Measurements from ENCODE around the gene TFG. TPM values are rescaled to one million over a fixed set of nuclear protein-coding genes. Genes with fewer than 3 reads are reported as not detected.
A peak's percentile ranks its signal among the peaks of the same experiment; 100 is the strongest.

TFG gene
- total and polyA plus RNA-seq, 2 of the 4 experiments (the other 2 are of a cell fraction): 47.7 to 165 TPM

DNA sequence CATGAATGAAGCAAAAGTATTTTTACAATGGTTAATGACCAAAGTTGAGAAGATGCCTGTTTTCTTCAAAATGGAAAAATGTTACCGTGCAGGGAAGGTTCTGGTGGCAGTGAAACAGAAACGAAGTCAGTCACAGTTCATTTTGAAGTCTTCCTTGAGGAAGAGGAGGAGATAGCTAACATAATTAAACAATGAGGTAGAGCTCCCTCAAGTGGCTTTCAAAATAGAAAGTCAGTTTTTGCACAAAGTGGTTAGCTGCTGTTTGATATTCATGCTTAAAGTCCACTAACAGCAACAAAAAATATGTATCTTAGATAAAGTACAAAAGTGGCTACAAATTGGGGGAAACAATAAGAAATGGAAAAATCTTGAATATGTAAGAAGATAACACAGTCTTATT, 87.3 kb downstream of the TFG start:
- Histone ChIP-seq H3K23ac (ENCODE audit: low read depth, low read length) (no peak overlapping the region), H3K56ac (ENCODE audit: extremely low read depth, insufficient read depth, low read length) (no peak overlapping the region), H2BK20ac (ENCODE audit: low read depth, low read length) (peak overlapping the region; percentile 32; the same call in 1 of the 2 replicates), H3K27me3 (ENCODE audit: control insufficient read depth, insufficient read depth, low read length) (no peaks in the 10 kb centered on the region; the same call in 1 of the 2 replicates), H3K4me1 (ENCODE audit: control insufficient read depth, insufficient read depth, low read length) (no peaks in the 10 kb centered on the region), H3K4me3 (ENCODE audit: insufficient read depth, low read depth, low read length) (no peak overlapping the region), H3K9me1 (ENCODE audit: insufficient read depth, low read length) (no peaks in the 10 kb centered on the region), H4K8ac (ENCODE audit: low read depth in 2 of 2, low read length in 2 of 2) (no peak overlapping the region), H3K27ac (ENCODE audit: insufficient read depth, low read length) (no peak overlapping the region), H3K9ac (ENCODE audit: low read depth, low read length) (no peak overlapping the region), H4K5ac (ENCODE audit: low read depth, low read length) (peak overlapping the region; percentile 70; the same call in 1 of the 2 replicates), H2BK120ac (ENCODE audit: low read depth, low read length) (no peak overlapping the region), H2AFZ (replicated peaks; ENCODE audit: low read length, poor library complexity) (no peak overlapping the region), H3K14ac (replicated peaks; ENCODE audit: low read depth, low read length) (no peak overlapping the region), H2BK5ac (ENCODE audit: low read depth, low read length, poor library complexity, severe bottlenecking) (no peak overlapping the region), H4K91ac (ENCODE audit: insufficient read depth, low read depth, low read length) (no peak overlapping the region), H3K4me2 (ENCODE audit: low read depth, low read length) (peak overlapping the region; percentile 83; the same call in 1 of the 2 replicates), H2AK5ac (ENCODE audit: low read depth, low read length) (no peak overlapping the region), H3K18ac (ENCODE audit: low read depth, low read length) (no peak overlapping the region), H2AK9ac (replicated peaks; ENCODE audit: low read depth, low read length, poor library complexity) (no peak overlapping the region), H3K79me1 (ENCODE audit: low read depth in 1 of 2, low read length in 2 of 2) (no peaks in the 10 kb centered on the region), H3K4ac (ENCODE audit: low read depth, low read length) (no peak overlapping the region), H3K36me3 (ENCODE audit: control insufficient read depth, insufficient read depth, low read length) (no peaks in the 10 kb centered on the region), H2BK15ac (ENCODE audit: low read depth, low read length) (no peak overlapping the region), H4K20me1 (ENCODE audit: insufficient read depth, low read length) (no peaks in the 10 kb centered on the region), H3K9me3 (ENCODE audit: control insufficient read depth, insufficient read depth, low read length) (no peaks in the 10 kb centered on the region)
- ChIA-PET POLR2A (ENCODE audit: unreplicated experiment) (interaction anchor here (0.6 kb wide), 2 partner anchors 22 to 220 kb away, joined by 3 read pairs; no protein-coding TSS in a partner anchor), CTCF (interaction anchor here (0.6 to 1.5 kb wide), 9 partner anchors 9 to 400 kb away, joined by 3 to 7 read pairs (median 4); no protein-coding TSS in a partner anchor)
- intact Hi-C loops (cut with micrococcal nuclease): loop anchor here (5.0 to 10.0 kb wide), 2 partner anchors 34 to 202 kb away; no protein-coding TSS in a partner anchor
- TF ChIP-seq SMC3 (IDR thresholded peaks at IDR 0.05; ENCODE audit: low read depth, low read length) (peak; percentile 32), ELK1 (IDR thresholded peaks at IDR 0.05; ENCODE audit: borderline replicate concordance, low read depth, low read length) (no peak), CTCF (conservative IDR thresholded peaks at IDR 0.05; ENCODE audit: low read depth, low read length) (peak; percentile 44), RAD21 (IDR thresholded peaks at IDR 0.05; ENCODE audit: low read length) (peak; percentile 46), MAFK (IDR thresholded peaks at IDR 0.05; ENCODE audit: low read depth, low read length) (no peak), POLR2A (IDR thresholded peaks at IDR 0.05; ENCODE audit: low read depth, low read length) (no peak)
- in situ Hi-C loops (cut with MboI; ENCODE audit: low sequenced_read_pairs): no loop called here
- ATAC-seq (ENCODE audit: low read depth) (peak; percentile 52), DNase-seq (peak; percentile 47)
- BruUV-seq (replicated peaks): no TSS peak
- dilution Hi-C loops (cut with HindIII; ENCODE audit: low sequenced_read_pairs, unreplicated experiment): no loop called here
- no CpG with 5 or more reads among the region's 2 CpGs for WGBS, 2 experiments (ENCODE audit: extremely low coverage in 2 of 2, insufficient read length in 1 of 2)

All from IMR-90 (cell line).